Breast epithelium (tissue), 3 donors: ENCODE data around the gene SLC9A5.

Experiments used
- CTCF ChIP-seq, 3 donors: fragments of 450-650 bp; IDR thresholded peaks; one replicate each; pipeline ENCODE4 v1.5.1; 2016 to 2017; ENCODE audit warnings: antibody characterized with exemption in 3 of 3, mild to moderate bottlenecking in 3 of 3, moderate library complexity in 3 of 3
- POLR2AphosphoS5 ChIP-seq, 3 donors: sonication (generic); formaldehyde crosslinking; IDR thresholded peaks; one replicate each; pipeline ENCODE4 v1.6.1; 2017; ENCODE audit warnings: antibody characterized with exemption in 3 of 3

DNA sequence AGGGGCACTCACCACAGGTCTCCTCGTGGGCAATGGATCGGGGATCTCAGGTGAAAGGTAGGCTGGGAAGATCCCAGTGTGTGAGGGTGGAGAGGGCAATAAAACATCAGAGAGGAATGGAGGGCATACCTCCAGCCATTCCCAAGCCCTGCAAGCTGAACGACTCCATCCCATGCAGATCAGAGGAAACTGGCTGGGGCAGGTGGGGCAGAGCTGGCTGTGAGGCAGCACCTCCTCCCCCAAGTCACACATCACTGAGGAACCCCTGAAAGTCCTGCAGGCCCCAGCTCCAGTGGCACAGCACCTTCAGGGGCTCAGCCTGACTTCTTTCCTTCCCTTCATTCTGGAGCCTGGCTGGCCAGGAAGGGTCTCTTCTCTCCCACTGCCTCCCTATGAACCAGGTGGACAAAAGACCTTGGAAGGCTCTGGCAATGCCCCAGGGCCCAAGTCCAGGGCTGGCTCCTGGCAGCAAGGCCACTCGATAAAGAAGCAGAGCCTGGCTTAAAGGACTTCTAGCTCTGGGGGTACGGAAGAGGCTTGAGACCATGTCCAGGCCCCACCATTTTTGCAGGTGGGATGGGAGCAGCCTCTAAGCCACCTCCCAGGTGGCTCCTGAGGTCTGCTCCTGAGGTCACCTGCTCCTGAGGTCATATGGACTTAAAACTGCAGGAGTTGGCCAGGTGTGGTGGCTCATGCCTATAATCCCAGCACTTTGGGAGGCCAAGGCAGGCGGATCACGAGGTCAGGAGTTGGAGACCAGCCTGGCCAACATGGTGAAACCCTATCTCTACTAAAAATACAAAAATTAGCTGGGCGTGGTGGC is 35.4 kb upstream of the SLC9A5 start:
- TF ChIP-seq CTCF (IDR thresholded peaks at IDR 0.05) (no peak), POLR2AphosphoS5 (IDR thresholded peaks at IDR 0.05) (no peak)
